HUDEP-2 (cell line): ENCODE results near the gene CHD6.

Experiments
- DNase-seq, 76 experiments: peaks; one replicate each; lab custom pipeline; 2025; ENCODE audit not compliant: unreplicated experiment in 76 of 76; lab: John Stamatoyannopoulos, UW

Gene CHD6

GRCh38 chr20:41428285-41428684 is 189.9 kb downstream of the CHD6 start:
- no peak for DNase-seq

GRCh38 chr20:41427833-41428232 is 190.3 kb downstream of the CHD6 start:
- no peak for DNase-seq

DNA sequence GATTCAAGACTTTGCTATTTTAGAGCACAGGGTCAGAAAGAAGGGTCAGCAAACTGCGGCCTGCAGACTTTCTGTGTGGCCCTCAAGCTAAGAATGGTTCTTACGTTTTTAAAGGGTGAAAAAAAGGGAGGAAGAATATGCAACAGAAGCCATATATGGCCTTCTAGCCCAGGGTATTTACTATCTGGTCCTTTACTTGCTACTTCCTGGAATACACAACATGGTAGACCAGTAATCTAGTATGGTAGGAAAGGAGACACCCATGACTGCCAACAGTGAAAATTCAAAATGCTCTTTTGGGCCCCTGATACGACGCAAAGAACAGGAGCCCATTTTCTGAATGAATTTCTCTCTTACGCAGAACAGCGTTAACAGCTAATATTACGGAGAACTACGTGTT is 191.2 kb downstream of the CHD6 start:
- DNase-seq: no peak

DNA sequence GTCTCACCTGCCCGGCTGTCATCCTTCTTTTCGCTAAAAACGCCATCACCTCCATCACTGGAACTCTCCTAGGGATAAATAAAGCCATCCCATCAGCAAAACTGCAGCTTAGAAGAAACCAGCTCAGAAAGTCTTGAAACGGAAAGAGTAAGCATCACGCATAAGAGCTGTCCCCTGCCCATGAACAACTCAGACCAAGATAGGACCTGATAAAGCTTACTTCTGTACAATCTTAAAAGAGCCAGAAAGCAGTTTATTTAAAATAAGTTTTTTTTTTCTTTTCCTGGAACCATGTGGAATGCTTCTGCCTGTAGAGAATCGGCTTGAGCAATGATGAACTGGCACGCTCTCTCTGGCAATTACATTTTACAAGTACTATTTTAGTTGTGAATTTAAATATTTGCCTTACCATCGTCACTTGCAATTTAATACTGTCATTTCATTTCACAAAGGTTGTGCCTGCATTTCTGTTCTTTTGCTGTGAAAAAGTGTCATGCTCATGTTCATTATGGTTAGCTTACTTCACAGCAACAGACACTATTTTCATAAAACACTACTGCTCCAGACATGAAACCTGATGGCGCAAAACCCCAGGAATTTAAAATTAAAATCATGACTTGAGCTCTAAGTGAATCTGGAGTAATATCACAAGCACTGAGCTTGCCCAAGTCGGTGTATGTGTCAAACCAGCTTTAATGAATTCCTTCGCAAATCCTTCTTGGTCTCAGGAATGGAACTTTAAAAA is 191.9 kb downstream of the CHD6 start:
- peak in 3 of 76 experiments; percentile 7 to 26 (median 22) for DNase-seq

GRCh38 chr20:41425180-41425884 is 192.8 kb downstream of the CHD6 start:
- DNase-seq: peak in 44 of 76 experiments; percentile 1 to 83 (median 49)

DNA sequence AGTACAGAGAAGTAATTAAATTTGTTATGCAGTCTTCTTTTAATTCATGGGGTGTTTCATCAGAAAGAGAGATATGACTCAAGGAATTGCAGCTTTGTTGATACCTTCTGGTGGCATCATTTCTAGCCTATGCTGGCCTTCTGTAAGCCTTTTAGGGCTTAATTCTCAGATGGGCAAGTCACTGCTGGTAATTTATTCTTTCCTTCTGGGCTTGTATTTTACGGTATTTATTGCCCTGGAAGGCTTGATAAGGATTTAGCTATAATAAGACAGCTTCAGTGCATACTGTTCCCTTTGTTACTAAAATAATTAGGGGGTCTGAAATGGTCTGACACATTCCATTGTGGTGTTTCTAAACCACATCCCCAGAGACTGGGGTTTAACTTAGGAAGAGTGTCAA is 193.6 kb downstream of the CHD6 start:
- DNase-seq: no peak

- DNase-seq: peak in 1 of 76 experiments; percentile 7
These were observed 194.2 kb downstream of the CHD6 start for GRCh38 chr20:41424011-41424410.

DNA sequence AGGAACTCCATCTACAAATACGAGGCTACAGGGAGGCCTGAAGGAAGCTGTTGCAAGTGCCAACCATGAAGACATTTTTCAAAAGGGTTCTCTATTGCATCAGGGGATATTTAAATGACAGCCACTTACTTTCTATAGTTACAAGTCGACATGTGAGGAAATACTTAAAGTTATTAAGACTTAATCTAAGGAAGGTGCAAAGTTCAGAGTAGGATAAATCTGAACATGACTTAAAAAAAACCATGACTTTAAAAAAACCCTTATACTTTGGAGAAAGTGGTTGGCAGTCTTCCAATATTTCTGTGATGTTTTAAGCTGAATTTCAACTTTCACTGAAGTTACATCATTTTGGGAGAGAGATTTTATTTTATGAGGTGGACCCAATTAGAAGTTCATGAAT is 195.2 kb downstream of the CHD6 start:
- DNase-seq: no peak

- DNase-seq: no peak
These were observed 199.4 kb downstream of the CHD6 start for GRCh38 chr20:41418739-41419293.

- no peak for DNase-seq
These were observed 200.1 kb downstream of the CHD6 start for GRCh38 chr20:41418031-41418430.

DNA sequence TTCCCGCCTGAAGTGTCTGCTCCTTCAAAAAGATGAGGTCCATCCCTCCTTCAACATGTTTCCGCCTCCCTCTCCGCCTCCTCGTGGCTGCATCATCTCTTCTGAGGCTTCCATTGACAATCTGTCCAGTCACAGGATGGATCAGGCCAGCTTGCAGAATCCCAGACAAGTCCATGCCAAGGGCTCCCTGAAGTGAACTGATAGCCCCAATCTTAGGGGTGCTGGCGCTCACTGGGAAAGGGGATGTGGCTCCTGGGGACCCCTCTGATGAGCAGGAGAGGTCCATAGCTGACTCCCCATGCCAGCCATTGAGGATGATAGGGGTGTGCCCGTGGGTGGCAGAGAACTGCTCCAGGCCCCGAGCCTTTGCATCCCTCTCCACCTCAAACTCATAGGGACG is 203.0 kb downstream of the CHD6 start:
- DNase-seq: no peak

DNA sequence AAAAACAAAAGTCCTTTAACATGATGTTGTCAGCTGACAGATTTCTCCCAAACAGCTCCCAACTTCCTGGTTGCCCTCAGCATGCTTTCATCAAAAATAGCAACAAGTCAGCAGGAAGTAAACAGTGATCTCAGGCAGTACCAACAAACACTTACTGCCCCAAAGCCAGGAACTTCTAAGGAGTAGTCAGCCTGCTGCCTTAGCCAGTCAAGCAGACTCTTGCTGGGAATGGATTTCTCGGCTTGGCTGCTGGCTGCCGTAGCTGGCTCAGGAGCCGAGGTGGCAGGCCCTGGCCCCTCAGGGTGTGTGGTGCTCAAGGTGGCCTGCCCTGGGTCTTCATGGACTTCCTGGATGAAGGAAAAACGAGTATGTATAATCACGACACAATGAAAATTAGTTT is 205.0 kb downstream of the CHD6 start:
- no peak for DNase-seq

- no peak for DNase-seq
These were observed 205.7 kb downstream of the CHD6 start for GRCh38 chr20:41412324-41413120.

- DNase-seq: peak in 4 of 76 experiments; percentile 7 to 25 (median 12)
These were observed 206.8 kb downstream of the CHD6 start for GRCh38 chr20:41411391-41411847.

GRCh38 chr20:41408986-41409385 is 209.2 kb downstream of the CHD6 start:
- peak in 7 of 76 experiments; percentile 3 to 30 (median 8) for DNase-seq

DNA sequence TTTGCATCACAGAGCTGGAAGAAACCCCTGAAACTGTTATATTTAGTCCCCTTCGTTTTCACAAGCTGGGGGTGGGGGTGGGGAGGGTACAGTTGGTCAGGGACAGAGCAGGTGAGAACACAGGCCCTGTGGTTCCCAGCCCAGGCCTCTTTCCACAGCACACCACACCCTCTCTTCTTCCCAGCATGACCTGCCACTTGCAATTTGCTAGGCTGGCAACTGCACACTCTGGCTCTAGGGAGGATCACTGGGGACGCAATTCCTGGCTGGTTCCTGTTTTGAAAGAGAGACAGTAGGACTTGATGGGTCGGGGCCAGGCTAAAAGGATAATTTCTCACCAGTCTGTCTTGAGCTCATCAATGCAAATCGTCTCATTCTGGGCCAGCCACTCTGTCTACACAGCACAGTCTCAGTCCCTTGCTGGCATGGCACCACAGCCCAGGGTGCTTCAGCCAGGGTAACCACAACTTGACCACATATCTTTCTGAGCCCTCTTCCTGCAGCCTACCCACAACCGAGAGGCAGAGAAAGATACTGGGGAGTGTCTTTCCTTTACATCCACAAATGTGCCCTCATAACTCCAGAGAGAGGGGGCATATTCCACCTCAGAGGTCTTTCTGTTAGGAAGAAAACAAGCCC is 209.9 kb downstream of the CHD6 start:
- peak in 18 of 76 experiments; percentile 2 to 40 (median 20) for DNase-seq

DNA sequence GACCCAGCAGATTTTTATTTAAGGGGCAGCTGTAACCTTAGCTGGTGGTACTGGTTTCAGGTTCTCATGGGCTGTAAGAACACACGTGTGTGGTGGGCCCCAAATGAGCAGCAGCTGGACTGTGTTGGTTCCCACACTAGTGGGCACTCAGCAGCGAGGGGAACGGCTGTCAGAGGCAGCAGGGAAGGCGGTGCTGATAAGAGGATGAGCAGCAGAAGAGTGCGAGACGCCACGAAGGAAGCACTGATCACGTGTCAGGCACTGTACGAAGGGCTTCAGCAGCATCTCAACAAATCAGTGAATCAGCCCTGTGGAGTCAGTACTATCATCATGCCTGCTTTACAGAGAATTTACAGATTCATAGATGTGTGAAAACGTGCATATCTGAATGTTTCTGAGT is 210.6 kb downstream of the CHD6 start:
- DNase-seq: peak in 69 of 76 experiments; percentile 7 to 76 (median 42)

GRCh38 chr20:41406896-41407444 is 211.2 kb downstream of the CHD6 start:
- no peak for DNase-seq

DNA sequence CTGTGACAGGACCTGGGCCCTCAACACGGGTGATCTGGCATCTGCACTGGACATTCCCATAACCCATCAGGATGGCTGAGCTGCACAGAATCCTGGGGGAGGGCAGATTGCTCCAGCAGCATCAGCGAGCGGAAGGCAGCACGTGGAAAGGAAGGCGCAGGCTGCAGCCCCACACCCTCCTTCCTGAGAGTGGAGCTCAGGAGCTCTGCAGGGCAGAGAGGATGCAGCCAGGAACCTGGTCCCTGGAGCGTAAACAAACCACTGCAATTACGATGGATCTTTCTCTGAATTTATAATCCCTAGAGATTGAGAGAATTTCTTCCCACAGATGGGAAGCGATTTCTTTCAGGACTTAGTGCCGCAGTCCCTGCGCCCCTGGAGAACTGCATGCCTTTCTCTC is 211.8 kb downstream of the CHD6 start:
- no peak for DNase-seq

DNA sequence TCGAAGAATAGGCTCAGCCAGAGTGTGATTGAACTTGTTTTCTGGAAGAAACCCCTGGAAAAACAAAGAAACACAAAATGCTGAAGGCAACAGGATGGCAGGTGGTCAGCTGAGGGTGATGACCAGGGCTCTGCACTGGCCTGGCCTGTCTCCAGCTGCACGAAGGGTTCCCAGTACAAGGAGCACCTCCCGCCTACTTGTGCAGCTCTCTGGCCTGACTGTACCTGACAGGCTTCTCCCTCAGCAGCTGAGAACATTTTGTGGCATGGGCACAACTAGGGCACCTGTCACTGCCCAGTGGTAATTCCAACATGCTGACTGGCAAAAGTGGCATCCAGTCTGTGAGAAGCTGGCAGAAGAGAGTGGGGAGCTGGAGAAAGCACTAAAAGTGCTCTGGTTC is 212.7 kb downstream of the CHD6 start:
- DNase-seq: no peak
